ENCODE data around the gene MYORG. TPM values are rescaled to one million over a fixed set of nuclear protein-coding genes. Genes with fewer than 3 reads are reported as not detected.

Gene MYORG
- total RNA-seq, 2 experiments from 2014 or later: 1.9 to 2.9 TPM

GRCh38 chr9:34322899-34323591, 53.7 kb downstream of the MYORG start:
- intact Hi-C loops (cut with micrococcal nuclease): loop anchor here (10.0 kb wide), 1 partner anchor 312 kb away; the partner anchor contains the start of gene SIGMAR1
- Mint-ChIP-seq H3K27ac (no peak overlapping the region), H3K4me3 (no peak overlapping the region), H3K9me3 (no peaks in the 10 kb centered on the region), H3K27me3 (no peaks in the 10 kb centered on the region), H3K4me1 (ENCODE audit: low read depth) (peaks cover 5% of the 10 kb centered on the region), H3K36me3 (no peaks in the 10 kb centered on the region)
- CTCF ChIA-PET: no interaction called here
- POLR2A ChIA-PET: no interaction called here
- DNase-seq: no peak

- DNase-seq: no peak
- ChIA-PET CTCF (no interaction called here), POLR2A (interaction anchor here (0.6 kb wide), 1 partner anchor 63 kb away, joined by 3 read pairs; no protein-coding TSS in a partner anchor)
- no peaks in the 10 kb centered on the region for H3K9me3 Mint-ChIP-seq
- no peaks in the 10 kb centered on the region for H3K36me3 Mint-ChIP-seq
- no peak overlapping the region for H3K27ac Mint-ChIP-seq
- H3K4me1 Mint-ChIP-seq (ENCODE audit: low read depth): no peaks in the 10 kb centered on the region
- no peak overlapping the region for H3K4me3 Mint-ChIP-seq
- intact Hi-C loops (cut with micrococcal nuclease): loop anchor here (10.0 kb wide), 1 partner anchor 313 kb away; the partner anchor contains the start of gene SIGMAR1
- no peaks in the 10 kb centered on the region for H3K27me3 Mint-ChIP-seq
Measured at GRCh38 chr9:34321451-34321850, 55.2 kb downstream of the MYORG start.

GRCh38 chr9:34318163-34318790, 58.4 kb downstream of the MYORG start:
- ChIA-PET POLR2A (no interaction called here), CTCF (interaction anchor here (0.7 kb wide), 1 partner anchor 66 kb away, joined by 3 read pairs; no protein-coding TSS in a partner anchor)
- Mint-ChIP-seq H3K27me3 (no peaks in the 10 kb centered on the region), H3K4me3 (no peak overlapping the region), H3K27ac (no peak overlapping the region), H3K36me3 (no peaks in the 10 kb centered on the region), H3K4me1 (ENCODE audit: low read depth) (no peaks in the 10 kb centered on the region), H3K9me3 (no peaks in the 10 kb centered on the region)
- no peak for DNase-seq
- intact Hi-C loops (cut with micrococcal nuclease): no loop called here

- H3K27me3 Mint-ChIP-seq: no peaks in the 10 kb centered on the region
- no peak overlapping the region for H3K4me3 Mint-ChIP-seq
- no peak overlapping the region for H3K27ac Mint-ChIP-seq
- no peaks in the 10 kb centered on the region for H3K4me1 Mint-ChIP-seq (ENCODE audit: low read depth)
- H3K36me3 Mint-ChIP-seq: no peaks in the 10 kb centered on the region
- no peaks in the 10 kb centered on the region for H3K9me3 Mint-ChIP-seq
- ChIA-PET POLR2A (no interaction called here), CTCF (no interaction called here)
- intact Hi-C loops (cut with micrococcal nuclease): no loop called here
- no peak for DNase-seq
Measured at GRCh38 chr9:34317436-34317835, 59.3 kb downstream of the MYORG start.

Other genes with a start within 250 kb of the MYORG start
- 10 to 100 TPM; 30.5 to 32.0 TPM for gene UBAP1, start 197.9 kb downstream of the MYORG start, total RNA-seq
- gene KIF24, start 47.6 kb downstream of the MYORG start, total RNA-seq: 1 to 10 TPM; 5.6 to 5.7 TPM
- 10 to 100 TPM; 42.4 to 43.3 TPM for gene NUDT2, start 47.3 kb downstream of the MYORG start, total RNA-seq
- 10 to 100 TPM; 13.3 to 13.8 TPM for gene FAM219A, start 81.7 kb upstream of the MYORG start, total RNA-seq
- under 1 TPM; 0.19 to 0.69 TPM for gene DNAI1, start 81.9 kb upstream of the MYORG start, total RNA-seq
- gene ENHO, start 146.1 kb upstream of the MYORG start, total RNA-seq: under 1 TPM; 0.26 to 0.36 TPM
- gene CNTFR, start 212.8 kb upstream of the MYORG start, total RNA-seq: not detected
- gene RPP25L, start 235.2 kb upstream of the MYORG start, total RNA-seq: 10 to 100 TPM; 29.3 to 31.1 TPM
- 10 to 100 TPM; 85.3 to 87.3 TPM for gene DCTN3, start 243.6 kb upstream of the MYORG start, total RNA-seq

All from activated CD4-positive, alpha-beta memory T cell treated with anti-CD3 and anti-CD28 coated beads for 36 hours (primary cell).